ENCODE results near the gene SMPD1.

Gene SMPD1

DNA sequence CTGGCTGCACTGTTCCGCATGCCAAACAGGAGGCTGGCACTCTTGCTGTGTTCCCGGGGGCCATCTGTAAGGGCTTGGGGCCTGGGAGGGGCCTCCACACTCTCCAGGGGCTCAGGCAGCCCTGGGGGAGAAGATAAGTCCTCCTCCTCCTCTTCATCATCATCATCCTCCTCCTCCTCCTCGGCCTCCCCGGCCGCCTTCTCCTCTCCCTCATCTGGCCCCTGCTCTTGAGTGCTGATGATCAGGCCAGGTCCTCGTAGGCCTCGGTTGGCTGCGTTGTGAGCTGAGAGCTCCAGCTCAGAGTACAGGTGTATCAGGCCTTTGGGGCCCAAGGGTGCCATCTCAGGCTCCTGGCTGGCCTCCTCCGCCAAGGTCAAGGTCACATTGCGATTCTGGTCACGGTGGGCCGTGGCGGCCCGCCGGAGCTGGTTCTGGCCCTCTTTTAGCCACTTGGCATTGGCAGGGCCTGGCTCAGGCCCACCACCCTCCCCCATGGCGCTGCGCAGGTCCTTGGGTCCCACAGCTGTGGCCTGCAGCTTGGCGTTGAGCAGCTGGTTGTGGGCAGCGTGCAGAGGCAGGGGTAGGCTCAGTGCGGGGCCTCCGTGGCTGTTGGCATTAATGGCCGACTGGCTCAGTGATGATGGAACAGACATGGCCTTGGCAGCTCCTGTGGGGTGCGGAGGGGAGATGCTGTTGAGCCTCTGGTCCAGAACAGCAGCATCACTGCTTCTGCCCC, 20.6 kb downstream of the SMPD1 start:
- no peak for FAIRE-seq
- DNase-seq (ENCODE audit: extremely low spot score, insufficient read length, low read depth), result no peak

DNA sequence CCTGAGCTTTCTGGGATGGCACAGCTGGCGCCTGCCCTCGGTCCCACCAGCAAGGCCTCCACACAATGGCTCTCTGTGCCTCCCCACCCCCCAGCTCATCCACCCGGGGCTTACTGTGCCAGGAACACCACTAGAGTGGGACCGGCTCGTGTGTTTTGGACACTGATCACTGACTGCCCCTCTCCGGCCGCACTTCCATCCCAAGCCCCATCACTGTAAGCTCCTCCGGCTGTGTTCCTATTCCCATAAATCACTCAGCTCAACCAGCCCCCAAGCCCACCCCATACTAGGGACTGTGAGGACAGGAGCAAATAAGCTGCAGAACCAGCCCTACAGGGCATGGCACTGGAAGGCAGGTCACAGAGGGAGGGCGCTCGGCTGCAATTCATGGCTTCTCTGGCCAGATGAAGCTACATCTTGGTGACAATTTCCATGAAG, 21.3 kb downstream of the SMPD1 start:
- FAIRE-seq (no peak), DNase-seq (ENCODE audit: extremely low spot score, insufficient read length, low read depth) (no peak)

DNA sequence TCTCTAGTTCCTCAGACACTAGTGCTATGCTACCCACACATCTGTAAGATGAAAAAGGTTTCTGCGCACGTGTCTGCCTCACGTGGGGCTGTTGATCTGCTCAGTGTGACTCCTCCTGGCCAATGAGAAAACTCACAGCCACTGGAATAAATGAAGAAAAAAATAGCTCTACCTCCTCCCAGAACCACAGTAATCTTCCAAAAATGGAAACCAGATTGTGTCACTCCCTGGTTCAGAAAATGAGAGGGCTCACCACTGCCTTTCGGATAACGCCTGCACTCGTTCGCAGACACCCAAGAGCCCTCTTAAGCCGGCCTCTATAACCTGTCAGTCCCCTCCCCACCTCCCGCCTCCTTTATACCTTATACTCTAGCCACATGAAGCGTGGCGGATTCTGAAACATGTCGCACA, 23.5 kb downstream of the SMPD1 start:
- DNase-seq (ENCODE audit: extremely low spot score, insufficient read length, low read depth) (no peak), FAIRE-seq (no peak)

DNA sequence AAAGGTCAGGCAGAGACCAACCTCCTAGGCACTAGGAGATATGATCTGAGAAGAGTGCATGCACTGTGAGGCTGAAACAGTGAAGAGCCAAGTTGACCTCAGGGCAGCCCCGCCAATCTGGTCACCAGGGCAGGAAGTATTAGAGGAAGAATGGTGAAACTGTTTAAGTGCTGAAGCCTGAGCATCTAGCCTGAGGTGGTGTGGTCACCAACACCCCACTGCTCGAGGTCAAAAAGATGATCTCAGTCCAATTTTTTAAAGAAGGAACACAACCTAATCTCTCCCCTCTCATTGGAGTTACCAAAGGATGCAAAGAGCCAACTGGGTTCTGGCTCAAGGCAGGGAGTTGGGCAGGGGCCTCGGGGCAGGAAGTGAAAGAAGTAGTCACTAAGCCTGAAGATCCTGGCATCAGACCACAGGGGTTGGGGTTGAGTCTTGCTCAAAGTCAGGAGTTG, 24.6 kb downstream of the SMPD1 start:
- FAIRE-seq, result no peak
- DNase-seq (ENCODE audit: extremely low spot score, insufficient read length, low read depth), result no peak

DNA sequence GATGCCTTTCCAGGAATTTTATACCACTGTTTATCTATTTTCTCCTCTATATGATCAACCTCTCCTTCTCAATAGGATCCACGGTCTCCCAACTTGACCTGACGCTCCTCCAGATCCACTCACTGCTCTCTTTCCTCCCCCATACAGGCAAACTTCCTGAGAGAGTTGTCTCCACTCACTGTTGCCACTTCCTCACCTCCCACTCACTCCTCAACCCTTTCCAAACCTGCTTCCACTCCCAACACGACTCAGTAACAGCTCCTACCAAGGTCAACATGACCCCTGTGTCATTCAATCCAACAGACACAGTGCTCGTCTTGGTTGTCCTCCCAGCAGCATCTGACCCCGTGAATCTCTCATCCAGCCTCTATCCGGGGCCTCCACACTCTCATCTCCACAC, 25.5 kb downstream of the SMPD1 start:
- DNase-seq (ENCODE audit: extremely low spot score, insufficient read length, low read depth), result no peak
- no peak for FAIRE-seq

DNA sequence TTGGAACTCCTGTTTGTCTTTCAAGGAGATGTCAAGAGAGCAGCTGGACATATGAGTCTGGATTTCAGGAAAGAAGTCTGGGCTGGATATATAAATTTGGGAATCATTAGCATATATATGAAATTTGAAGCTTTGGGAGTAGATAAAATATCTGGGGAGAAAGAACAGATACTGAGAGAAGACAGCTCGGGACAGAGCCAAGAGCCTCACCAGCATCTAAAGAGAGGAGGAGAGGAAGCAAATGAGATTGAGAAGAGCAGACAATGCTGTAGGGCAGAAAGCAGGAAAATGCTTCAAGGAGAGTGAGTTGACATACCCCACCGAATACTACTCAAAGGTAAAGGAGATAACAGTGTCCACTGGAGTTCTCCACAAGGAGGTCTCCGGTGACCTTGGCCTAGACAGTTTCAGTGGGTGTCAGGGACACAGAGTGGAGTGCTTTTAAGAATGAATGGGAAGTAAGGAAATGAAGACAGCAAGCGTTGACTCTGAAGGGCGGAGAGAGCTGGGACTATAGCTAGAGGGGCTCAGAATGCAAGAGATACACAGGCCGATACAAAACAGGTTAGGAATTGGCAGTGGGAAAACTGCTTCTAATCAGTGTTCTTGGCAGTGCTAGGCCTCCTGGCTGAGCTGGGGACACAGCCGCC, 27.8 kb downstream of the SMPD1 start:
- DNase-seq (ENCODE audit: extremely low spot score, insufficient read length, low read depth) (no peak), FAIRE-seq (no peak)

DNA sequence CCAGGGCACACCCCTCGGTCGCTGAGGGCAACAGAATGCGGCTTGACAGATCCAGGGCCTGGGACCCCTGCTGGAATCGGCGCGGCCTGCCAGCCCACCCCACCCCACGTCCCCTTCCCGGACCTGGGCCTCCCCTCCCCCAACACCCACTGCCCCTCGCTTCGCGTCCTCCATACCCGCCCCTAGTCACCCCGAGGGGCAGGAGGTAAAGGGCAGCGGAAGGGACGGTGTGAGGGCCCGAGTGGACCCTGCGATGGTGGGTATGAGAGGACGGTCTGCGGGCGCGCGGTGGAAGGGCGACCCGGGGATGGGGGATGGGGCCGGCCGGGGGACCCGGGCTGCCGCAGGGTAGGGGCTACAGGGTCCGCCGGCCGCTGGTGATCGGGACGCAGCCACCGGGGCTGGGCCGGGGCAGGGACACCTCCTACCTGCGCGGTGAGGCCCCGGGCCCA, 28.3 kb downstream of the SMPD1 start:
- no peak for DNase-seq (ENCODE audit: extremely low spot score, insufficient read length, low read depth)
- no peak for FAIRE-seq

DNA sequence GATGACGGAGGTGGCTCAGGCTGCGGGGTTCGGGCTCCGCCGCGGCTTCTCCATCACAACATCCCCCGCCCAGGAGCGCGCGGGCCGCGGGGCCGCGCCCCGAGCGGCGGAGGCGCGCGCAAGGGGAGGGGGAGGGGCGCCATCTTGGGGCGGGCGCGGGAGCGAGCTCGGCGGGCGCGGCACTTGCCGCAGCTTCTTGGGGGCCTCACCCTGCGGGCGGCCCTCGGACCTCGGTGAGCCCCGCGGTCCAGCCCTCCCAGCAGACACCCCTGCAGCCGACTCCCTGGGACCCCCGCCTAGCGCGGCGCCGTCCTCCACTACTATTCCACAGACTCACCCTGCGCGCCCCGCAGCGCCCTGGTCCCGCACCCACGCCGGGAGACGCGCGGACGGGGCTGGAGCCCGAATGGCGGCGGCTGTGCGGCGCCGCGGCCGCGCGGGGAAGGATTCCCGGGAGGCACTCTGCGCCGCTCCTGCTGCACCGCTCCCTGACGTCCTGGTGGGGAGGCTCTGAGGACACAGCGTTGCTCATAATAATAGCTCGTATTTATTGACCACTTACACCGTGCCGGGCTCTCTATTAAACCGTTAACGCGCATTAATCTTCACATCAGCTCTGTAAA, 28.8 kb downstream of the SMPD1 start, which contains the start of gene APBB1:
TSS of gene APBB1 (minus strand) at position 86 of the 623 bp plus-strand sequence. CDS start 7,747 bp downstream, outside the sequence.
- DNase-seq (ENCODE audit: extremely low spot score, insufficient read length, low read depth), result no peak
- FAIRE-seq, result no peak

DNA sequence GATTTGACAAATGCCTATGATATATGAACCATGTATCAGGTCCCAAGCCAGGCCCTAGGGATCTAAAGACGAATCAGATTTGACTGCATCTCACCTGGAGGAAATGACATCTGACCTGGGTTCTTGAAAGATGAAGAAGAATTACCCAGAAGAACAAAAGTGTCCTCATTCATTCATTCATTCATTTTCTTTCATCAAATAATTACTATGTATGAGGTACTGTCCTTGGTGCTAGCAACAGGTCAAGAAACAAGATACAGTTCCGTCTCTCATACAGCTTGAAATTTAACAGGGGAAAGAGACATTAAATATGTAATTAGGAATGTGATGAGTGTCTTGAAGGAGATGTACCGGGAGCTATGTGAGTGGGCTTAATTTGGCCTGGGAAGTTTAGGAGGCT, 30.4 kb downstream of the SMPD1 start:
- FAIRE-seq, result no peak
- DNase-seq (ENCODE audit: extremely low spot score, insufficient read length, low read depth), result no peak

DNA sequence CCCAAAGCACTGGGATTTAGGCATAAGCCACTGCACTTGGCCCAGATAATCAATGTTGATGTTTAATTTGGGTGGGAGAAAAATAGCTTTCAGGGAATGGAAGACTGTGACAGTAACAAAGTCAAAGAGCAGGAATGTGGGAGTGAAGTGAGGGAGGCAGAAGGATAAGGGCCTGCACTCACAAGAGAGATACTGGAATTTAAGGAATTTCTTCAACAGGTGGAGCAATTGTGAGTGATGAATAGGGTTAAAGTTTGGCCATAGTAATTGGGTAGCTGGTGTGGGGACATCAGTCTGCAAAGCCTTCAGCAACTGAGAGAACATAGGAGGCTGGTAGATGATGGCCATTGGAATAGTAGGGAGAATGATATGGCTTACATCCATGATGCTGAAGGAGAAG, 37.2 kb downstream of the SMPD1 start:
- no peak for DNase-seq (ENCODE audit: extremely low spot score, insufficient read length, low read depth)
- FAIRE-seq, result no peak

DNA sequence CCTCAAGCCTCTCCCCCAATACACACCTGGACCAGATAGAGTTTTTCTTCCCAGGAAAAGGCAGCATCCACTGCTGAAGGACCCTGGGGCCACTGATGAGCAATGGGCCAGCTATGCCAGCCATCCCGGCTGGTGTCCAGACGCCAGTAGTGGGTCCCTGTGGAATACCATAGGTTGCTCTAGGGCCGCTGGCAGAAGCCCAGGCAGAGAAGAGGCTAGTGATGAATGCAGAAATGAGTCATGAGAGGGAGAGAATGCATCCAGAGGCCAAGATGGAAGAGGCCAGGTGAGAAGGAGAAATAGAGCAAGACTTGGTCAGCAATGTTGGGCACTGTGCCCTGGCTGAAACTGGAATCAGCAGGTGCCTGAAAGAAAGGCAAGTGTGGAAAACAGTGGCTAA, 41.6 kb downstream of the SMPD1 start:
- DNase-seq (ENCODE audit: extremely low spot score, insufficient read length, low read depth), result no peak
- FAIRE-seq, result no peak

DNA sequence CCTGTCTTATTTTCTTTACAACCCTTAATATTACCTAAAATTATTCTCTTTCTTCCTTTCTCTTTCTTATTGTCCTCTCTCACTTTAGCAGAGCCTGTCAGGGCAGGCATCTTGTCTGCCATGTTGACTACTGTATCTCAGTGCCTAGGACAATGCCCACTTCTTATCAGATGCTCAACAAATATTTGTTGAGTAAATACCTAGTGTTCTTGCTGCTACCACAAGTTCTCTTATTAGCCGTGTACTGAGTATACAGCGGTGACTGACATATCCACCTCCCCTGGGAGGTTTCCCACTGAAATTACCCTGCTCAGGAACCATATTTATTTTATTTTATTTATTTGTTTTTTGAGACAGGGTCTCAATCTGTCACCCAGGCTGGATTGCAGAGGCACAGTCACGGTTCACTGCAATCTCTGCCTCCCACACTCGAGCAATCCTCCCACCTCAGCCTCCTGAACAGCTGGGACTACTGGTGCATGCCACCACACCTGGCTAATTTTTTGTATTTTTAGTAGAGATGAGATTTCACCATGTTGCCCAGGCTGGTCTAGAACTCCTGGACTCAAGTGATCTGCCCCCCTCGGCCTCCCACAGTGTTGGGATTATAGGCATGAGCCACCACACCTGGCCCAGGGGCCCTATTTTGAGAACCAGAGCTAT, 43.9 kb downstream of the SMPD1 start:
- FAIRE-seq, result no peak

DNA sequence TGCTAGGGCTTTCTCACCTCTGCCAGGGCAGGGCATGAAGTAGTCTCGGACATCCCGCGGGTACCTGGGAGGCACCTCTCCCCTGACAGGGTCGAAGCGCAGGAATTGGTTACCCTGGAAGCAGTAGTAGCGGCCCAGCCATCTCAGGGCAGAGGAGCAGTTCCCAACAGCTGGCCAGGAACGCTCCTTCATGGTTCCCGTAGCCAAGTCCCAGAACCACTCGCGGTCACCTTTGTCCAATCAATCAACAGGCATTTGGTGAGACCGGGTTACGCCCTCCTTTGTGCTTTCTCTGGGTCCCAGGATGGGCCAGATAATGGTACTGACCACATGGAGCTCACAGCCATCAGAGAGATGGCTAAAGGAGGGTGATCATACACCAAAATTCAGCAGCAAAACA, 47.1 kb downstream of the SMPD1 start:
- FAIRE-seq, result no peak
- no peak for DNase-seq (ENCODE audit: extremely low spot score, insufficient read length, low read depth)

More for the DNA sequence above, 43.9 kb downstream of the SMPD1 start:
- no peak for DNase-seq (ENCODE audit: extremely low spot score, insufficient read length, low read depth)

DNA sequence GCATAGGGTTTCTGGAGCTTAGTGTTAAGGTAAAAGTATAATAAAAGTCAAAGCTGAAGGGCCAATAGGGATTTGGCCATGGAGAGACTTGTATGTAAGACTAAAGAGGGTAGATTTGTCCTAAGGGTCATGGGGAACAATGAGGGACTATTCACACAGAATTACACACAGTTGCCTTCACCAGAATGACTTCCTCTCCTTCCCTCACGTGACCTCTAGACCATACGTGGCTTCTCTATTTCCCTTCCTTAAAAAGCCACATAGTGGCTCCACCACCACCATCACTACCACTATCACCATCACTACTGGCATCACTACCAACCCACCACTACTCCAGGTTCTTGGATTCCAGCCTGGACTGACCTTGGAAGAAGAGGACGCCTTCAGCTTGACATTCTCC, 47.7 kb downstream of the SMPD1 start:
- DNase-seq (ENCODE audit: extremely low spot score, insufficient read length, low read depth), result no peak
- no peak for FAIRE-seq

DNA sequence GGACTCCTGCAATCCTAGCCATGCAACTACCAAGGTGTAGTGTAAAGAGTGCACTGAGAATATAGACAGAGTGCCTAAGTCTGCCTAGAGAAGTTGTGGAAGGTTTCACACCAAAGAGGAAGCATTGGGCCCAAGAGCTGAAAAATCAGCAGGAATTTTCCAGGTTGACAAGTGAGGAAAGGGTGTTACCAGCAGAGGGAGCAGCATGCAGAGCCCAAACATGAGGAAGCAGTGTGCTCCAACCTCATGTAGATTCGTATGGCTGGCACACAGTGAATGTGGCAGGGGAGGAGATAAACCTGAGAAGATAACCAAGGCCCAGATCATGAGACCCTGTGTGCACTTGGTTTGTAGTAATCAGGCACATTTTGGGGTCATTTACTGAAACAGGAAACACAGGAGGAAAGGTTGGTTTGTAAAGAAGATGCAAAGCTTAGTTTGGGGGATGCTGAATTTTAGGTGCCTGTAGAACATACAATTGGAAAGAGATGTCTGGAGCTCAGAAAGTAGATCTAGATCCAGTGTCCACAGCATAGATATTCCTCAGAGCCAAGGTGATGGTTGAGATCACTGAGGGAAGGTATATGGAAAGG, 48.8 kb downstream of the SMPD1 start:
- no peak for FAIRE-seq
- no peak for DNase-seq (ENCODE audit: extremely low spot score, insufficient read length, low read depth)

DNA sequence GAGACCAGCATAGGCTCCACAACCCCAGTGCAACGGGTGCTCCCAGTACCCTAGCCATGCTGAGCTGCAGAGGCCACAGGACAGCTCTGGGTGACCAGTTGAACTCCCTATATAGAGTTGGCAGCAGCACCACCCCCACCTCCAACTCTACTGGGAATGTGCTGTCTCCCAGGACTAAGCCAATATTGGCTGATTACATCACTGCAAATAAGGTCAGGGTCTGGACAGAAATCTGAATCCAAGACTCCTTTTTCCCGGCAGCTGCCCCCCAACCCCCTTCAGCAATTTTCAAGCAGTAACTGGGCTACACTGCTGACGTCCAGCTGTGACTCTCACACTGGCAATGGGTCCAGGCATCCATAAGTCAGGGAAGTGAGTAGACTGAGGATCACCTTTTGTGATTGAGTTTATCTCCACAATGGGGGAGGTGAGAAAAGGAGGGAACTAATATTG, 50.7 kb downstream of the SMPD1 start, which contains the start of gene HPX:
TSS of gene HPX (minus strand) at position 82 of the 453 bp plus-strand sequence. CDS start at position 58, 24 bp downstream.
- DNase-seq (ENCODE audit: extremely low spot score, insufficient read length, low read depth) (no peak), FAIRE-seq (no peak)

DNA sequence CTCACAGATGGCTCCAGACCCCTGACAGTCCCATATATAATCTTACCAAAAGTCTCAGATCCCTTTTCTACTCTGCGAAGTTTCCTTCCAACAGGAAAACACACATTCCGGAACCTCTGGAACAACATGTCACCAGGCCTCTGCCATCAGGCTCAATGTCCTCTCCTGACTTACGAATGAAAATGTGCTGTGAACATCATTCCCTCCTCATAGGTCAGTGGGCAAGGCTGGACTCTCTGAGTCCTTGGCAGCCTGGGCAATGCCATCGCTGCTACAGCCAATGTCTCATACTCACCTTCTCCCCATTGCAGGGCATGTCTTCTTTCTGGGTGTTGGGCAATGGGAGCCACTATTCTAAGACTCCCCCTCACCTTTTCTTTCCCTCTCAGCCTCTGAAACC, 52.2 kb downstream of the SMPD1 start:
- DNase-seq (ENCODE audit: extremely low spot score, insufficient read length, low read depth) (no peak), FAIRE-seq (no peak)

DNA sequence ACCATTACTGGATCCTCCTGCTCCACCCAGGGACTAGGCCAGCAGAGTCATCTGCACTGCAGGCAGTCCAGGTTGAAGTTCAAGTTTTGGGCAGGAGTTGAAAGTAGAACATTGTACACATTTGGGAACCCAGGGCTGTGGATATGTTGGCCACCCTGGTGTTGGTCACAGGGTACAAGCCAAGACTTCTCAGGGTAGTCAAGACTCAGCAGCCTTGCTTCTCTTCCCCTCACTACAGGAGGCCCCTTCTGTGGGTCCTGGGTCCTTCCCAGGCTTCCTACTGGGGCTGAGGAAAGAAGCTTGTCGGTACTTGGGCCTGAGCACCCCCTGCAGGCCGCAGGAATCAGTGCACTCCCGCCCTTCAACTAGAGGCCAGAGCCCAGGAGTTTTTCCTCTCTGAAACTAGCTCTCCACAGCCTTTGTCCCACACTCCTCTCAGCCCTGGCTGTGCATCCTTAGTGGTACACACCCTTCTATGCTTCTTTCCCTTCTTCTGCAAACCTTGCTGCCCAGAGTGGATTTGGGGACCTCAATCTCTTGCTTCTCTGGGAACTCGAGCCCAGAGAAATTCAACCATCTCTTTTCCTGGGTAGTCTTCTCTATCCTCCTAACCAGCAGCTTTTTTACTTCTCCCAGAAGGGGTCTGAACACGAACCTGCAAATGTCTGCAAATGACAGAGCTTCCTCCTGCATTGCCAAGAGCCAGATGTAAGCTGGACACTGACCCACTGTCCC, 53.2 kb downstream of the SMPD1 start:
- DNase-seq (ENCODE audit: extremely low spot score, insufficient read length, low read depth), result peak; percentile 43

More for the DNA sequence above, 53.2 kb downstream of the SMPD1 start:
- peak; percentile 68 for FAIRE-seq

Data from GM18507 (cell line).